Effector memory CD4-positive, alpha-beta T cell (primary cell): ENCODE results near the gene PGAP1.

ENCODE experiments used
- DNase-seq, 3 donors: peaks; one replicate each; pipeline ENCODE4 v3.0.0-alpha.2; 2020
- H3K27ac ChIP-seq: 2 replicates; pipeline ENCODE4 v1.7.0; 2013; ENCODE audit warnings: mild to moderate bottlenecking, low read length, moderate library complexity; ENCODE audit not compliant: insufficient read depth, poor library complexity, severe bottlenecking
- H3K27me3 ChIP-seq: replicated peaks from 2 replicates; pipeline ENCODE4 v1.7.0; 2013; ENCODE audit warnings: mild to moderate bottlenecking, low read length; ENCODE audit not compliant: insufficient read depth, control insufficient read depth, poor library complexity, severe bottlenecking
- H3K36me3 ChIP-seq: 2 replicates; pipeline ENCODE4 v1.7.0; 2013; ENCODE audit warnings: mild to moderate bottlenecking, low read length, moderate library complexity; ENCODE audit not compliant: control insufficient read depth, insufficient read depth
- H3K4me1 ChIP-seq: 2 replicates; pipeline ENCODE4 v1.7.0; 2013; ENCODE audit warnings: low read length, mild to moderate bottlenecking; ENCODE audit not compliant: control insufficient read depth, insufficient read depth, poor library complexity, severe bottlenecking
- H3K4me3 ChIP-seq: 2 replicates; pipeline ENCODE4 v1.7.0; 2013; ENCODE audit warnings: low read length, low read depth, mild to moderate bottlenecking; ENCODE audit not compliant: insufficient read depth, poor library complexity, severe bottlenecking
- H3K9me3 ChIP-seq: 2 replicates; pipeline ENCODE4 v1.7.0; 2013; ENCODE audit warnings: mild to moderate bottlenecking, low read length, moderate library complexity; ENCODE audit not compliant: control insufficient read depth

The PGAP1 gene

GRCh38 chr2:196823750-196824522, 102.6 kb downstream of the PGAP1 start:
- Histone ChIP-seq H3K27ac (no peak overlapping the region), H3K36me3 (no peaks in the 10 kb centered on the region), H3K27me3 (no peaks in the 10 kb centered on the region), H3K4me3 (no peak overlapping the region), H3K4me1 (no peaks in the 10 kb centered on the region), H3K9me3 (no peaks in the 10 kb centered on the region)
- DNase-seq = no peak

DNA sequence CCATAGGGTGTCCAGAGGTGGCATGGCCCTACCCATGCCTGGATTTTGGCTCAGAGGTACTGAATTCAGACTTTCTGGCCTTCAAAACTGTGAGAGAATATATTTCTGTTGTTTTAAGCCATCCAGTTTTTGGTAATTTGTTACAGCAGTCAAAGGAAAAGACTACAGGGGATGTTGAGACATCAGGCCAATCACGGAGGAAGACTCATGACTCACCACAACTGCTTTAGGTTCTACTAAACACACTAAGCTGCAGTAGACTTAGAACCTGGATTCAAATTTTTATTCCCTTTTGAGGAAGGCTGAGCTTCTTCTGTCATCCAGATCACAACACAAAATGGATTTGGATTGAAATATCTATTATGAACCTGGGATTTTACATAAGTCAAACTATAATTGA, 105.3 kb downstream of the PGAP1 start:
- no peaks in the 10 kb centered on the region for H3K27me3 ChIP-seq

GRCh38 chr2:196809260-196809659, 117.2 kb downstream of the PGAP1 start, which contains the start of gene C2orf66:
Gene C2orf66 (minus strand): TSS chr2:196809355. CDS start chr2:196809336, 19 bp downstream.
- no peak within 1 kb of the TSS for H3K27ac ChIP-seq
- no peaks in the 10 kb centered on the region for H3K36me3 ChIP-seq
- no peaks in the 10 kb centered on the region for H3K9me3 ChIP-seq
- H3K4me1 ChIP-seq = no peaks in the 10 kb centered on the region
- no peak within 1 kb of the TSS for H3K4me3 ChIP-seq
- no peak for DNase-seq
- H3K27me3 ChIP-seq = no peaks in the 10 kb centered on the region

More for the DNA sequence above, 105.3 kb downstream of the PGAP1 start:
- Histone ChIP-seq H3K4me3 (no peak overlapping the region), H3K9me3 (no peaks in the 10 kb centered on the region), H3K27ac (no peak overlapping the region), H3K4me1 (no peaks in the 10 kb centered on the region), H3K36me3 (no peaks in the 10 kb centered on the region)
- DNase-seq = no peak

- Histone ChIP-seq H3K36me3 (no peaks in the 10 kb centered on the region), H3K27me3 (no peaks in the 10 kb centered on the region), H3K9me3 (no peaks in the 10 kb centered on the region), H3K27ac (no peak overlapping the region), H3K4me3 (no peak overlapping the region), H3K4me1 (no peaks in the 10 kb centered on the region)
- DNase-seq = no peak
These were observed 118.3 kb downstream of the PGAP1 start for GRCh38 chr2:196808083-196808665.

DNA sequence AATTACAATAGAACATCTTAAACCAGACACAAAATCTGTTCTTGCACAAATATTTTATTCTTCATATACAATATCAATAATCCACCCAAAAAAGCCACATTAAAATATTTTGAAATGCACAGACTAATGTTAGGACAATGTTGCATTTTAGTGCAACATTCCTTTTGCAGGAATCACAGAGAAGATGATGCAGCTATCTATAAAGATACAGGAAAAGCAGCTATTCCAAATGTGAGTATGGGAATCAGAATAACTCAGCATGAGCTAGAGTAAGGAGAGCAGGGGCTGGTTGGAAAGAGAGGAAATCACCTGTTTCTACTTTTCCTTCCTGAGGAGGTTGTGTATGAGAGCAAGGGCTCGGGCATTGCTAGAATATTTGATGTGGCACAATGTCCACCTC, 122.1 kb downstream of the PGAP1 start:
- Histone ChIP-seq H3K9me3 (no peaks in the 10 kb centered on the region), H3K27ac (no peak overlapping the region), H3K4me1 (no peaks in the 10 kb centered on the region), H3K27me3 (no peaks in the 10 kb centered on the region), H3K4me3 (no peak overlapping the region), H3K36me3 (no peaks in the 10 kb centered on the region)
- no peak for DNase-seq

DNA sequence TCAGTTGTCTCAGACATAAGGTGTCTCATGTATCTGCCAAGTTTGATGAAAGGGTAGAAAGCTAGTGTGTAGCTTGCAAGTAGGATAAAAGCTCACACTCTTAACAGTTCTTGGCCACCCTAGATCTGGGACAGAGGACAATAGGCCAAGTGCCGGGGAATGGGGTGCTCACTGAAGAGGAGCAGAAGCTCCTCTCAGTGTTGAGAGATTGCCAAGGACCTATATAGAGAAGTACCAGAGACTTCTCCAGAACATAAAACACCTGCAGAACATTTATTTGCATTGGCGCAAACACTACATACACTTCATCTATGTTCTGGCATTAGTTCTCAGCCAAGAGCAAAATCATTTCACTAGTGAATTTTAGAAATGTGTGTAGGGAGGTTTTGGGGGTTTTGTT, 124.1 kb downstream of the PGAP1 start:
- Histone ChIP-seq H3K9me3 (no peaks in the 10 kb centered on the region), H3K27me3 (no peaks in the 10 kb centered on the region), H3K4me3 (no peak overlapping the region), H3K27ac (no peak overlapping the region), H3K36me3 (peaks cover 4% of the 10 kb centered on the region), H3K4me1 (peaks cover 5% of the 10 kb centered on the region)
- DNase-seq = no peak

- H3K27ac ChIP-seq = no peak overlapping the region
- peaks cover 5% of the 10 kb centered on the region for H3K4me1 ChIP-seq
- H3K9me3 ChIP-seq = no peaks in the 10 kb centered on the region
- H3K27me3 ChIP-seq = no peaks in the 10 kb centered on the region
- H3K4me3 ChIP-seq = no peak overlapping the region
- H3K36me3 ChIP-seq = peaks cover 10% of the 10 kb centered on the region
- no peak for DNase-seq
These were observed 124.7 kb downstream of the PGAP1 start for GRCh38 chr2:196801674-196802261.

GRCh38 chr2:196798980-196799379, 127.5 kb downstream of the PGAP1 start:
- Histone ChIP-seq H3K27me3 (no peaks in the 10 kb centered on the region), H3K27ac (peak overlapping the region; percentile 63), H3K4me3 (peak overlapping the region; percentile 85), H3K9me3 (no peaks in the 10 kb centered on the region), H3K4me1 (peaks cover 5% of the 10 kb centered on the region), H3K36me3 (peaks cover 21% of the 10 kb centered on the region)
- DNase-seq = no peak

DNA sequence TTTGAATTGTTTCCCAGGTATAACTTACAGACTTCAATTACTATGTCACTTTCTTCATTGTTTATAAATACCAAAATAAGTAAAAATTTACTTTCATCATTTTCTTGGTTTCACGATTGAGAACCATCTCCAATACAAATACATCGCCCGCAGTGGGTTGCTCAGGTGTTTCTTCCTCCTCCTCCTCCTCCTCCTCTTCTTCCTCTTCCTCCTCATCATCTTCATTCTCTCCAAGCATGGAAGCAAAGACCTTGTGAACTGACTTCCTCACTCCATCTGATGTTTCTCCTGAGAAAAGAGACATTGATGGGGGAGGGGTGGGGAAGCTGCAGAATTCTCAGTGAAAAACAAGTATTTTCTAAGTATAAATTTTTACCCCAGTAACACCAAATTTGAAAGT, 133.6 kb downstream of the PGAP1 start:
- peaks cover 63% of the 10 kb centered on the region for H3K36me3 ChIP-seq
- no peaks in the 10 kb centered on the region for H3K9me3 ChIP-seq
- no peaks in the 10 kb centered on the region for H3K27me3 ChIP-seq
- no peaks in the 10 kb centered on the region for H3K4me1 ChIP-seq
- H3K27ac ChIP-seq = no peak overlapping the region
- no peak for DNase-seq
- H3K4me3 ChIP-seq = no peak overlapping the region

DNA sequence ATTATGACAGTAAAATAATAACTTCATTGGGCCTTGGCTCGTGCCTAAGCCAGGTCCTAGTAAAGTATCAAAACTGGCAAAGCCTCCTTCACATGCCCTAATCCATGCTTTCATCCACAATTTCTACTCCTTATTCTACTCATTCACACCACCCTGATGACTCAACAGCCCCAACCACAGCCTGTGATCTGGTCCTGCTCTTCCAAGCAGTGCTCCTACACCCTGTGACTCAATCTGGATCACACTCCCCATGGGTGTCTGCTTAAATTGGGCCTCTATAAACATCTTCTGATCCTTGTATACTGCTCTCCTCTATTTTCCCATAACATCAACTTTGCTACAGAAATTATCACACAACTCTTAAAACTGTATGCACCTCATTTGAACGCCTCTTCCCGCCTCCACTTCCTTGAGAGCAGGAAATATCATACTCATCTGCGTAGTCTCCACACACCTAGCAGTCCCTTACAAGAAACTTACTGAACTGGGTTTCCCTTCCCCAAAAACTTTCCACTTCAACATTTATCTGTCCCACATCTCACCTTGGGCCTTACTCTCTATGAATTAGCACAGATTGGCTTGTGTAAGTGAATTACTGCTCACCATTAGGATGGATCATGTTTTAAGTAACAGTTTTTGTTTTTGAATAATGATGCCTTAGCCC, 142.9 kb downstream of the PGAP1 start:
- no peaks in the 10 kb centered on the region for H3K4me1 ChIP-seq
- H3K9me3 ChIP-seq = no peaks in the 10 kb centered on the region
- no peak overlapping the region for H3K4me3 ChIP-seq
- peaks cover 54% of the 10 kb centered on the region for H3K36me3 ChIP-seq
- no peaks in the 10 kb centered on the region for H3K27me3 ChIP-seq
- no peak for DNase-seq
- H3K27ac ChIP-seq = no peak overlapping the region
